GM13976 (cell line): ENCODE data around the gene OPN1SW.

Source experiments
- DNase-seq: peaks from one replicate; pipeline ENCODE4 v3.0.0; 2012; ENCODE audit warnings: low spot score
- in situ Hi-C: fragments of 300-500 bp; cut with MboI; formaldehyde crosslinking; loops from one replicate; pipeline ENCODE4 v1.12.0; 2022; ENCODE audit warnings: low sequenced_read_pairs, mixed read lengths, inconsistent platforms; ENCODE audit not compliant: unreplicated experiment
- TF ChIP-seq, protein P1 (sequence below): IDR thresholded peaks from 2 replicates; pipeline ENCODE4 v1.5.1; 2012; ENCODE audit warnings: borderline replicate concordance, mild to moderate bottlenecking; ENCODE audit not compliant: insufficient read depth; ENCODE audit errors: extremely low read depth, missing control alignments, control extremely low read depth

OPN1SW gene

DNA sequence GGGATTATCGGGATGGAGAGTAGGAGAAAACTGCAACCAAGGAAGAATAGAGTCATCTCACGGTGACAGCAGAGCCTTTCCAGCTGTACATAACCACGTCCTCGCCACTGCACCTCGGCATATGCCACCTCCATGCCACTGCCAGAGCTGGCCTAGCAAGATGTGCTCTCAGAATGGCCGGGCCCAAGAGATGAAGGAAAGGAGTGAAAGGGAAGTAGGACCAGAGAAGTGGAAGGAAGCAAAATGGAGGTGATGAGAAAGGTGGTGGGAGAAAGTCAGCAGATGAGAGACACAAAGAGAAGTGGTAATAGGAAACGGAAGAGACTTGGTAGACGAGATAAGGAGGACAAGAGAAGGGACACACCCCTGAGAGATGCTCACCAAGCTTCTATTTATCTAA is 44.4 kb downstream of the OPN1SW start:
- DNase-seq, result no peak
- TF ChIP-seq, protein P1, sequence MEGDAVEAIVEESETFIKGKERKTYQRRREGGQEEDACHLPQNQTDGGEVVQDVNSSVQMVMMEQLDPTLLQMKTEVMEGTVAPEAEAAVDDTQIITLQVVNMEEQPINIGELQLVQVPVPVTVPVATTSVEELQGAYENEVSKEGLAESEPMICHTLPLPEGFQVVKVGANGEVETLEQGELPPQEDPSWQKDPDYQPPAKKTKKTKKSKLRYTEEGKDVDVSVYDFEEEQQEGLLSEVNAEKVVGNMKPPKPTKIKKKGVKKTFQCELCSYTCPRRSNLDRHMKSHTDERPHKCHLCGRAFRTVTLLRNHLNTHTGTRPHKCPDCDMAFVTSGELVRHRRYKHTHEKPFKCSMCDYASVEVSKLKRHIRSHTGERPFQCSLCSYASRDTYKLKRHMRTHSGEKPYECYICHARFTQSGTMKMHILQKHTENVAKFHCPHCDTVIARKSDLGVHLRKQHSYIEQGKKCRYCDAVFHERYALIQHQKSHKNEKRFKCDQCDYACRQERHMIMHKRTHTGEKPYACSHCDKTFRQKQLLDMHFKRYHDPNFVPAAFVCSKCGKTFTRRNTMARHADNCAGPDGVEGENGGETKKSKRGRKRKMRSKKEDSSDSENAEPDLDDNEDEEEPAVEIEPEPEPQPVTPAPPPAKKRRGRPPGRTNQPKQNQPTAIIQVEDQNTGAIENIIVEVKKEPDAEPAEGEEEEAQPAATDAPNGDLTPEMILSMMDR, result no peak
- in situ Hi-C loops, result no loop called here

DNA sequence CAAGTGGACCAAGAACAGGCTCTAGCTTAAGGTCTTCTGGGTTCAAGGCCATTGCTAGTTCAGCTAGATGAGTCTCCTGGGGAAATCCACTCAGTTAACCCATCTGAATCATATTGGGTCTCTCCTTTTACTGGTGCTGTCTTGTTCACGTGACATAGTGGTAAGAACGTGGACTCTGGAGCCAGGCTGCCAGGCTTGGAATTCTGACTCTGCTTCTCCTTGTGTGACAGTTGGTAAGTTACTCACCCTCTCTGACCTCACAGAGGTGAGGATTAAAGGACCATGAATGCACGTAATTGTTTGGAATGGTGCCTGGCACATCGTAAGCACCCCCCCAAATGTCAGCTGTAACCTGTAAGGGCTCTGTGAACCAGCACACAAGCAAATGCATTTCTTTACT is 46.1 kb downstream of the OPN1SW start:
- no peak for DNase-seq
- TF ChIP-seq, protein P1, result no peak
- in situ Hi-C loops, result no loop called here

DNA sequence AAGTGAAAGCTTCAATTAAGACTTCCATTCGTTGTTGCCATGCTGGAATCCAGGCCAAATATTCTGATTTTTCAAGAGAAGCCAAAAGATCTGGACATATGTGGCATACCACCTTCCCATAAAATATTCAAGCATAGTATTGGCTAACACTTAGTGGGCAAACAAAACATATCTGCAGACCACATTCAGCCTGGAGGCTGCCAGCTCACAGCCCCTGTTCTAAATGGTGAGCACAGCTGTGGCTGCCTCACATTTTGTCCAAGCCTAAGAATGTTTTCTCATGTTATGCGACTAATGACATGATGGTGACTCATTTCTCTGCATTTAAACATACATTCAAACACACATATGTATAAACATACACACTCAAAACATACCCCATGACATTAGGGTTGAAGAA is 47.0 kb downstream of the OPN1SW start:
- DNase-seq, result no peak
- in situ Hi-C loops, result no loop called here

DNA sequence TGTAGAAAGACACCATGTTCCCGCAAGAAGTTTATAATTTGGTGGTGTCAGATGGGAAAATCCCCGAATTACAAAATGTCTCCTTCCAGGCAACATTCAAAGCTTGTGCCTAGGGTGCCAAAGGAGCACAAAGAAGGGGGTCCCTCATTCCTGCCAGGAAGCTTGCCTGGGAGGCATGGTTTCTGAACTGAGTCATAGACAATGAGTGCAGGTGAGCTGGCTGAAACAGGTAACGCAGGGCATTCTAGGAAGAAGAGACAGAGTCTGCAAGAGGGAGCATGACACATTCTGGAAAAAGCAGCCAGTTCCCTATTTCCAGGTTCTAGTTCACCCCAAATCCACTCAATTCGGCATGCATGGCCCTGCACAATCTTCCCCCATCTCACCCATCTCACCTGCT is 48.4 kb downstream of the OPN1SW start:
- in situ Hi-C loops, result no loop called here
- TF ChIP-seq, protein P1, result no peak
- DNase-seq, result no peak

More for the DNA sequence above, 47.0 kb downstream of the OPN1SW start:
- TF ChIP-seq, protein P1, result no peak

DNA sequence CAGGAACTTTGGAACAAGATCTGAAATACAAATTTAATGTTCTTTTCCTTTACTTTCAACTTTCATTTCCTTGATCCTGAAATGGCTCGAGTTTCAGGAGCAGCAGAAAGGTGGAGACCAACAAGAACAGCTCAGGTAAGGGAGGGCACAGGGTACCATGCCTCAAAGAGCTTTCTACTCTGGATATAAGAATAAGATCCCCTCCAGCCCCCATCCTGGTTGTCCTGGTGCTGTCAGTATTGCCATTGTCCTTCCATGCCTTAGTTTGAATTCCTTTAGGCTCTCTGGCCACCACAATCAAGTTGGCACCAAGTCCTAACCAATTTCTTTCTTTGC is 48.9 kb downstream of the OPN1SW start:
- in situ Hi-C loops, result no loop called here
- no peak for DNase-seq
- TF ChIP-seq, protein P1, result no peak

DNA sequence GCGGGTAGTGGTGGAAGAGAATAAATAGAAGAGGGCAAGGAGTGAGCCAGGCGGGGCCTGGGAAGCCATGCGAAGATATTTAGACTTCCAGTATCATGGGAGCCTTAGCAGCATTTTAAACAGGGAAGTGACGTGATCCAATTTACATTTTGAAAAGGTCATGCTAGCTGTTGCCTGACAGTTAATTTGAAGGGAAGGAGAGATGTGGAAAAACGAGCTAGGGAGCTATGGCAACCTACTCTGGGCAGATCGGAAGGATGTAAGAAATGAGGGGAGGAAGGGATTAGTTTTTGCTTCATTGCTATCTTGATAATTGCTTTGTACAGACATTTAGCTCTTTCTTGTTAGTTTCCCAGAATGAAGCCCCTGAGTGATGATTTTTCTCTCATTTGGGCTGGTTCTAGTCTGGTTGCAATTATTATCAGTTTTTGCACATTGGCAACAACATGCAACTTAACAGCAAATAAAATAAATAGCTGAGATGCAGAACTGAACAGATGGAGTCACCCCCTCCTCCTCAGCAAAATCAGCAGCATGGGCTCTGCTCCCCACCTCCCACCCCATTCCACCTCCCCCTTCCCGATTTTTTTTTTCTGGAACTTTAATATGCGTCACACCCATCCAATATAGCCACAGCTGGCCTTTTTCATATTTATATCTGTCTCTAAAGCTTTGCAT is 49.4 kb downstream of the OPN1SW start:
- in situ Hi-C loops, result no loop called here
- TF ChIP-seq, protein P1, result no peak
- no peak for DNase-seq
